Stimulated activated CD4-positive, alpha-beta T cell treated with anti-CD3 and anti-CD28 coated beads, TNF-alpha, amount 100 ng/mL, for 24 hours (primary cell): Measurements from ENCODE around the gene LEFTY1.
A peak's percentile ranks its signal among the peaks of the same experiment; 100 is the strongest.
"Not testable (repeated sequence)": the region's sequence is repeated elsewhere in the genome, so short reads cannot be mapped to it uniquely, and the experiment has no call there.

Experiments
- DNase-seq, 3 experiments: peaks; one replicate each; pipeline ENCODE4 v3.0.0-alpha.2; 2020; ENCODE audit warnings: low read depth in 3 of 3

The LEFTY1 gene, protein sequence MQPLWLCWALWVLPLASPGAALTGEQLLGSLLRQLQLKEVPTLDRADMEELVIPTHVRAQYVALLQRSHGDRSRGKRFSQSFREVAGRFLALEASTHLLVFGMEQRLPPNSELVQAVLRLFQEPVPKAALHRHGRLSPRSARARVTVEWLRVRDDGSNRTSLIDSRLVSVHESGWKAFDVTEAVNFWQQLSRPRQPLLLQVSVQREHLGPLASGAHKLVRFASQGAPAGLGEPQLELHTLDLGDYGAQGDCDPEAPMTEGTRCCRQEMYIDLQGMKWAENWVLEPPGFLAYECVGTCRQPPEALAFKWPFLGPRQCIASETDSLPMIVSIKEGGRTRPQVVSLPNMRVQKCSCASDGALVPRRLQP

DNA sequence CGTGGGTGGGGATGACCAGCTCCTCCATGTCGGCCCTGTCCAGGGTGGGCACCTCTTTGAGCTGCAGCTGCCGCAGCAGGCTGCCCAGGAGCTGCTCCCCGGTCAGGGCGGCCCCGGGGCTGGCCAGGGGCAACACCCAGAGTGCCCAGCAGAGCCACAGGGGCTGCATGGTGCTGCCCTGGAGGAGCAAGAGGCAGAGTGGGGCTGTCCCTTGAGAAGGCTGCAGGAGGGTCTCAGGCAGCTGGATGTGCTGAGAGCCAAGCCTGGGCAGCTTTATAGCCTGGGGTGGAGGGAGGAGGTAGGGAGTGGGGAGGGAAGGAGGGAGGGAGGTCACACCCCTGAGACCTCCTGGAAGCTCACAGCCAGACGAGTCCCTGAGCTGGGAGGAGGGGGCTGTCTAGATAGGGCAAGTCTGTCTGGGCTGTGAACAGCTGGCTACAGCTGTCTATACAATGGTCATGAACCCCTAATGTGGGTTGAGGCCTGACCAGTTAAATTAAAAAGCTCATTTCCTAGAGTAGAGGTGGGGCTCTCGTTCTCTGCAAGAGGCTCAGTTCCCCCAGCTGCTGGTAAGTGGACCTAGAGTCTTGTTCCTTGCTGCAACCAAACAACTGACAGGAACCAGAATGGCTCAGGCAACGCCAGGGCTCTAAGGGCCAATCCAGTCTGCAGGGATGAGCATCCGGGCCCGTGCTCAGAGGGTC is at the start of gene LEFTY1:
LEFTY1 (minus strand) TSS at position 249 of the 704 bp plus-strand sequence; CDS start at position 169, 80 bp downstream.
- DNase-seq: no peak

DNA sequence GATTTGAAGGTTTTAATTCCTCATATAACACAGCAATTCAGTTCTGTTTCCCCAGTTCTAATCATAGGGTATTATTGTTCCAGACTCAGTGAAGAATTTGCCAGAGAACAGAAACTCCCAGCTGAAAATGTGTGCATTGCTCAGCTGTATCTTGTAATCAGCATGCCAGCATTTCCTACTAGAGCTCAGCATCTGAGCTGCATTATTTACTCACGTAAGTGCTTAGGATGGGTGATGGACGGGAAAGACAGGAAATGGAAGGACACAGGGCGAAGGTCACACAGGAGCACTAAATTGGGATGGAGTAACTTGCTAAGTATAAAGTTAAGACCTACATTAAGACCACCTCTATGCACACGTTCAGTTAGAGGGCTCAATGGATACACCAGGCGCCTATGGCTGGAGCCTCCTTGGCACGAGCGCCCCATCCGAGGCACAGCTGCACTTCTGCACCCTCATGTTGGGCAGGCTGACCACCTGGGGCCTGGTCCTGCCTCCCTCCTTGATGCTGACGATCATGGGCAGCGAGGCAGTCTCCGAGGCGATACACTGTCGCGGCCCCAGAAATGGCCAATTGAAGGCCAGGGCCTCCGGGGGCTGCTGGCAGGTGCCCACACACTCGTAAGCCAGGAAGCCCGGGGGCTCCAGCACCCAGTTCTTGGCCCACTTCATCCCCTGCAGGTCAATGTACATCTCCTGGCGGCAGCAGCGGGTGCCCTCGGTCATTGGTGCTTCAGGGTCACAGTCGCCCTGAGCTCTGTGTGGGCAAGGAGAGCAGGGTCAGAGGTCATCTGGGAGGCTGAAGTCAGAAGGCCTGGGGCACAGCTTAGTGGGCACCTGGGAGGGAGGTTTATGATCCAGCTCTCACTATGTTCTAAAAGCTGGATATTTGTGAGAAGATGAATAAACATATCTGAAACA is 48.4 kb upstream of the LEFTY1 start:
- DNase-seq: no peak

DNA sequence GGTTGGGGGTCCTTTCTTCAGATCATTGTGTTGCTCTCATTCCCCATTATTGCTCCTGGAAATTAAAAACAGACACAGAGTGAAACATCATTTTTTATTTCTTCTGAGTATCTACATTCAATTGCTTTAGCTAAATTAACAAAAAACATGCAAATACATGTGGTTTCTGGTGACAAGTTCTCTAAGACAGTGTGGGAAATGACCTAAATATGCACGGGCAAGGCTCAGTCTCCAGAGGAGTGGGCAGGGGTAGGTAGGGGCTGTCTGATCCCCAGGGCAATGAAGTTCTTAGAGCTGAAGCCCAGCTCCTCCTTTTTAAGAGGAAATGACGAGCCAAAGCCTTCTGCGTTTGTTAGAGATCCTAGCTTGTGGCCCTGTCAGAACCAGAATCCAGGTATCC is 47.6 kb upstream of the LEFTY1 start:
- DNase-seq: no peak

- not testable (repeated sequence) for DNase-seq
These were observed 47.1 kb upstream of the LEFTY1 start for GRCh38 chr1:225936086-225936485.

DNA sequence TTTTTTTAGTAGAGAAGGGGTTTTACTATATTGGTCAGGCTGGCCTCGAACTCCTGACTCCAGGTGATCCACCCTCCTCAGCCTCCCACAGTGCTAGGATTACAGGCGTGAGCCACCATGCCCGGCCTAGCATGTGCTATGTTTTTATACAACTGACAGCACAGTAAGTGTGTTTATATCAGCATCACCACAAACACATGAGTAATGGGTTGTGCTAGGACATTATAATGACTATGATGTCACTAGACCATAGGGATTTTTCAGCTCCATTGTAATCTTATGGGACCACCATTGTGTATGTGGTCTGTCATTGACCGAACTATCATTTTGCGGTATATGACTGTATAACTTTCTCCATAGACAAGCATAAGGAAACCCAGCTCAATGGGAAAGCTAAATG is 45.8 kb upstream of the LEFTY1 start:
- DNase-seq: no peak

GRCh38 chr1:225933072-225933471 is 44.1 kb upstream of the LEFTY1 start:
- DNase-seq: no peak

DNA sequence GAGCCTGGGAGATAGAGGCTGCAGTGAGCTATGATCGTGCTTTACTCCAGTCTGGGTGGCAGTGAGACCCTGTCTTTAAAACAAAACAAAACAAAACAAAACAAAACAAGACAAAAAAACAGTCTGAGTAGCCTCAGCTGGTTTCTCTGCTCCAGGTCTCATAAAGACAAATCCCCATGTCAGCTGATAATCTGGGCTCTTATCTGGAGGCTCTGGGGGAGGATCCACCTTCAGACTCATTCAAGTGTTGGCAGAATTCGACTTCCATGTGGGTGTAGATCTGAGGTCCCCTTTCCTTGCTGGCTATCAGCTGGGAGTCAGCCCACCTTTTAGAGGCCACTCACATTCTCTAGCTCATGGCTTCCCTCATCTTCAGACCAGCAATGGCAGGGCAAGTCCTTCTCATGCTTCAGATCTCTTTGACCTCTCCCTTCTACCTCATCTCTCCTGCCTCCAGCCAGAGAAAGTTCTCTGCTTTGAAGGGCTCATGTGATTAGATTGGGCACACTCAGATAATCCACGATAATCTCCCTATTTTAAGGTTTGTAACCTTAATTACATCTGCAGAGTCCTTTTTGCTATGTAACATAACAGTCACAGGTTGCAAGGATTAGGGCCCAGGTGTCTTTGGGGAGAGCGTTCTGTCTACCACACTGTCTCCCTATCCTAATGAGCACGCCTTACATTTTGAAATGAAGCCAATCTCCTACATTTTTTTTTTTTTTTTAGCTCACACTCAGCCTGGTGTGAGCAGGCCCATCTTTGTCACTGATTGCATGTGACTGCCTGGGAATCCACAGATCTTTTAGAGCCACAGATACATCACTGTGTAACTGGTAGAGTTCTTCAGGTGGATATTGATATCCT is 42.6 kb upstream of the LEFTY1 start:
- DNase-seq: no peak

- no peak for DNase-seq
These were observed 41.6 kb upstream of the LEFTY1 start for GRCh38 chr1:225930566-225930965.

DNA sequence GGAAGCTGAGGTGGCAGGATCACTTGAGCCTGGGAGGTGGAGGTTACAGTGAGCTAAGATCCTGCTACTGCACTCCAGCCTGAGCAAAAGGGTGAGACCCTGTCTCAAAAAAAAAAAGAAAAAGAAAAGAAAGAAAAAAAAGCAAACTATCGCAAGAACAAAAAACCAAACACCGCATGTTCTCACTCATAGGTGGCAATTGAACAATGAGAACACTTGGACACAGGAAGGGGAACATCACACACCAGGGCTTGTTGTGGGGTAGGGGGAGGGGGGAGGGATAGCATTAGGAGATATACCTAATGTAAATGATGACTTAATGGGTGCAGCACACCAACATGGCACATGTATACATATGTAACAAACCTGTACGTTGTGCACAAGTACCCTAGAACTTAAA is 40.5 kb upstream of the LEFTY1 start:
- not testable (repeated sequence) for DNase-seq

- DNase-seq: peak in 1 of 3 experiments; percentile 15
These were observed 39.5 kb upstream of the LEFTY1 start for GRCh38 chr1:225928186-225929175.

- DNase-seq: no peak
These were observed 37.7 kb upstream of the LEFTY1 start for GRCh38 chr1:225926551-225927113.

- DNase-seq: peak; percentile 85 to 94 (median 91)
These were observed 35.0 kb upstream of the LEFTY1 start, which contains the start of gene PYCR2 for GRCh38 chr1:225923692-225924555. PYCR2 (minus strand) TSS chr1:225924250; CDS start chr1:225924110, 140 bp downstream.

DNA sequence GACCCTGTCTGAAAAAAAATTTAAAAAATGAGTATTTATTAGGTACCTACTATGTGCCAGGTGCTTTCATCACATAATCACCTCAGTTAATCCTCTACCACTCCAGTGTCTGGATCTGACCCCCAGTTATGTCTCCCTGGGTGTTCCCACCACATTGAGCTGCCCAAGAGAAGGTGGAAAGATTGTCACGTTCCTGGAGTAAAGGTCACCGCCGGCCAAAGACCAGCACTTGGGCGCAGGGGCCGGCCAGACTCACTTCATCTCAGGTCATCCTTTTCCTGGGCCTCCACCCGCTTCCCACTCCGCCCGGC is 34.4 kb upstream of the LEFTY1 start:
- DNase-seq: no peak

DNA sequence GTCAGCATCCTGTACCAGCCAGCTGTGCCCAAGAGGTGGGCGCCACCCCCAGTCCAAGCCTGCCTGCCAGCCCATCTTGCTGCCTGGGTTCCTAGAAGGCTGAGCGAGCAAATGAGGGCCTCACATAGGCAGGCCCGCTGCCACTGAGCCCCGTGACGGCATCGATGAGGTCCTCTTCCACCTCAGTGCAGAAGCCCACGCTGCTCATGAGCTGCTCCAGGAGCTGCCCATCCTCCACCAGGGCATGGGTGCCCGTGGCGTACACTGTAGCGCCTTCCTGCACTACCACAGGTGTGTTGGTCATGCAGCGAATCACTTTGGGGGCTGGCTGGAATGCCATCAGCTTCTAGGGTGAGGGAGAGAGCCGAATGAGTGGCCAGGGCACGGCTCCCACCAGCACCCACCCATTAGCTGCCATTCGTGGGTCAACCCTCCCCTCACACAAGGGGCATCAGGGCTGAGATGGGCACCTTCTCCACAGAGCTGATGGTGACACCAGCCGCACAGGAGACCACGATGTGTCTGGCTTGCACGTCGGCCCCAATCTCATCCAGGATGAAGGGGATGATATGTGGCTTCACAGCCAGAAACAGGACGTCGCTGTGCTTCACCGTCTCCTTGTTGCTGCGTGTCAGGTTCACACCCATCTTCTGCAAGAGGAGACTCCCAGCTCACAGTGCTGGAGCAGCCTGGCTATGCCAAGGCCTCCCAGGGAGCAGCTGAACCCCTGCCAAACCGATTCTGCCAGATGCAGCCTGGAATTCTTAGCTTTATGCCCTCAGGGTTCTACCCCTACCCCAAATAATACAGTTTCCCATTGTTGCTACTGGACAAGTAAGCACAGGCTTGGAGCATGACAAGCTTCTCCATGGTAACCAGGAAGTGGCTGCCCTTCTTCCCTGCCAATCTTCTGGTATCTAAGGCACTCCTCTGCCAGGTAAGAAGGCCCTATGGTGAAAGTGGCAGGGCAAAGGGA is 33.1 kb upstream of the LEFTY1 start:
- no peak for DNase-seq

DNA sequence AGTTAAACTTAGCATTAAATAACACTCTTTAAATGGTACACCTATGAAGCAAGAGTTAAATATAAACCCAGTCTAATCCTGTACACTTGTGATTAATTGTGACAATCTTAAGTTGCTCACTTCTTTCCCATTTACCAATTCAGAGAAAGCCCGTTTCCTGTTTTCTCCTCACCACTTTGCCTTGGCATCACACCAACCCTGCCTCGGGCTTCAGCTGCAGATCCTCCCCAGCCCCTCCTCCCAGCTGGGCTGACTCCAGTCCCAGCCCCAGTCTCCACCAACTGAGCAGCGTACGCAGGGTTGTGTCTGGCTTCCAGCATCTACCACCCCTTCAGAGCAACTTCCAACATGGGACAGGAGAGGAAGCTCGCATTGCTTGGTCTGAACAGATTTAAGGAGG is 31.0 kb upstream of the LEFTY1 start:
- no peak for DNase-seq

DNA sequence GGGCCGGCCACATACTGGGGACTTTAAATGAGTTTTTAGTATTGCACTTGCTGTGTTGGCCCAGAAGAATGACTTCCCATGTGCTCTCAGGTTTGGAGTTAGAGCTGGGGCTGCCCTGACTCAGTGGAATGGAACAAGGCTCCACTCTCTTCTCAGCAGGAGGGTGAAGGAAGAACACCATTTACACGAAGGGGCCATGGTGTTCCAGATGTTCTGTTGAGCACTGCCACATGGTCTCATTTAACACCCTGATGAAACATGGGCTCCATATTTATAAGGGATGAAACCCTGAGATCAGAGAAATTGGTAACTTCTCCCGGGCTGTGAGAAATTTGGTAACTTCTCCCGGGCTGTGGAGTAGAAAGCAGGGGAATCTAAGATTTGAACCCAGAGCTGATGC is 29.3 kb upstream of the LEFTY1 start:
- DNase-seq: no peak

DNA sequence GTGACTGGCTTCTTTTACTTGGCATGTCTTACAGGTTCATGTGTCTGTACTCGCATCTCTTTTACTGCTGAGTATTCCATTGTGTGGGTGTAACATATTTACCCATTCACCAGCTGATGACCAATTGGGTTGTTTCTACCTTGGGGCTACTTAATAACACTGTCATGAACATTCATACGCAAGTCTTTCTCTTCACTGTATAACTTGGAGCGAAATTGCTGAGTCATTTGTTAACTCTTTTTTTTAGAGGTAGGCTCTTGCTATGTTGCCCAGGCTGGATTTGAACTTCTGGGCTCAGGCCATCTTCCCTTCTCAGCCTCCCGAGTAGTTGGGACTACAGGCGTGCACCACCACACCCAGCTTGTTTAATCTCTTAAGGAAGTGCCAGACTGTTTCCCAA is 28.6 kb upstream of the LEFTY1 start:
- no peak for DNase-seq
